Measurements from ENCODE around the gene EIF2S3B.
A peak's percentile ranks its signal among the peaks of the same experiment; 100 is the strongest.
"Not testable (repeated sequence)": the region's sequence is repeated elsewhere in the genome, so short reads cannot be mapped to it uniquely, and the experiment has no call there.

The EIF2S3B gene

GRCh38 chr12:10505620-10506019, at the start of gene EIF2S3B:
EIF2S3B (plus strand) TSS chr12:10505890; CDS start chr12:10505903, 13 bp downstream.
- DNase-seq (ENCODE audit: low spot score) = no peak

GRCh38 chr12:10456856-10457255, 48.8 kb upstream of the EIF2S3B start:
- DNase-seq (ENCODE audit: low spot score) = no peak

GRCh38 chr12:10457760-10458159, 47.9 kb upstream of the EIF2S3B start:
- no peak for DNase-seq (ENCODE audit: low spot score)

- DNase-seq (ENCODE audit: low spot score) = peak; percentile 56
Measured at GRCh38 chr12:10466311-10466710, 39.4 kb upstream of the EIF2S3B start.

- DNase-seq (ENCODE audit: low spot score) = no peak
Measured at GRCh38 chr12:10469701-10470100, 36.0 kb upstream of the EIF2S3B start.

GRCh38 chr12:10472808-10473207, 32.9 kb upstream of the EIF2S3B start:
- not testable (repeated sequence) for DNase-seq (ENCODE audit: low spot score)

GRCh38 chr12:10481901-10482300, 23.8 kb upstream of the EIF2S3B start:
- not testable (repeated sequence) for DNase-seq (ENCODE audit: low spot score)

- not testable (repeated sequence) for DNase-seq (ENCODE audit: low spot score)
Measured at GRCh38 chr12:10487328-10487727, 18.4 kb upstream of the EIF2S3B start.

- no peak for DNase-seq (ENCODE audit: low spot score)
Measured at GRCh38 chr12:10491766-10492165, 13.9 kb upstream of the EIF2S3B start.

- DNase-seq (ENCODE audit: low spot score) = no peak
Measured at GRCh38 chr12:10497602-10498001, 8.1 kb upstream of the EIF2S3B start.

GRCh38 chr12:10498042-10498441, 7.6 kb upstream of the EIF2S3B start:
- no peak for DNase-seq (ENCODE audit: low spot score)

- DNase-seq (ENCODE audit: low spot score) = no peak
Measured at GRCh38 chr12:10501030-10501429, 4.7 kb upstream of the EIF2S3B start.

GRCh38 chr12:10503460-10503859, 2.2 kb upstream of the EIF2S3B start:
- no peak for DNase-seq (ENCODE audit: low spot score)

- no peak for DNase-seq (ENCODE audit: low spot score)
Measured at GRCh38 chr12:10511756-10512355, 6.2 kb downstream of the EIF2S3B start.

- DNase-seq (ENCODE audit: low spot score) = no peak
Measured at GRCh38 chr12:10512798-10513197, 7.1 kb downstream of the EIF2S3B start.

- DNase-seq (ENCODE audit: low spot score) = no peak
Measured at GRCh38 chr12:10521555-10521954, 15.9 kb downstream of the EIF2S3B start.

GRCh38 chr12:10528174-10528953, 22.7 kb downstream of the EIF2S3B start:
- DNase-seq (ENCODE audit: low spot score) = no peak

GRCh38 chr12:10529603-10530002, 23.9 kb downstream of the EIF2S3B start:
- no peak for DNase-seq (ENCODE audit: low spot score)

GRCh38 chr12:10537721-10538120, 32.0 kb downstream of the EIF2S3B start:
- no peak for DNase-seq (ENCODE audit: low spot score)

GRCh38 chr12:10540776-10541205, 35.1 kb downstream of the EIF2S3B start:
- DNase-seq (ENCODE audit: low spot score) = no peak

GRCh38 chr12:10543499-10543898, 37.8 kb downstream of the EIF2S3B start:
- DNase-seq (ENCODE audit: low spot score) = no peak

- peak; percentile 20 for DNase-seq (ENCODE audit: low spot score)
Measured at GRCh38 chr12:10551375-10551774, 45.7 kb downstream of the EIF2S3B start.

- DNase-seq (ENCODE audit: low spot score) = no peak
Measured at GRCh38 chr12:10553148-10553547, 47.5 kb downstream of the EIF2S3B start.
